ENCODE data around the gene MLN. TPM values are rescaled to one million over a fixed set of nuclear protein-coding genes. Genes with fewer than 3 reads are reported as not detected.
"Not testable (repeated sequence)": the region's sequence is repeated elsewhere in the genome, so short reads cannot be mapped to it uniquely, and the experiment has no call there.

Gene MLN
- polyA plus RNA-seq, 3 donors from 2014 or later, result not detected

DNA sequence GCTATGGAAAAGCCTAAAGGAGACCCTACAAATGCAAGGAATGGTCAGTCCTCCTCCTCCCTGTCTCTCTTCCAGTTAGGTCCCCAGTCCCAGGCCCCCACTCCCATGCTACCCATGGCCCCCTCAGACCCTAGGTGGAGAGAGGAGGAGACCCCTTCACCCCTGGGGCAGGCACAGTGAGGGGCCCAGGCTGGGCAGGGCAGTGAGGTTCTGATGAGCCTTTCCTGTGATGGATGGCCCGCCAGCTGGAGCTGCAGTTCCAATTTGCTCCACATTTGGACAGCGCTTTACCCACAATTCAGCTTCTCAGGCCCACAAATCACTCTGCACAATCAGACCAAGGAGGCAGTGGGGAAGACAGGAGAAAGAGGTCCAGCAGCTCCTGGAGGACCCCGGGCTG is 37.3 kb upstream of the MLN start:
- peaks cover 5 to 22% (median 21%) of the 10 kb centered on the region in 3 donors for H3K27me3 Mint-ChIP-seq (ENCODE audit: low read depth in 3 of 3)
- peaks cover 0 to 10% (median under 1%) of the 10 kb centered on the region in 6 donors for H3K9me3 Mint-ChIP-seq
- no peaks in the 10 kb centered on the region for H3K36me3 Mint-ChIP-seq
- no peak overlapping the region for H3K4me3 Mint-ChIP-seq
- peaks cover 11 to 13% of the 10 kb centered on the region in 2 donors for H3K4me1 Mint-ChIP-seq
- DNase-seq, result no peak
- H3K27ac Mint-ChIP-seq, result no peak overlapping the region

DNA sequence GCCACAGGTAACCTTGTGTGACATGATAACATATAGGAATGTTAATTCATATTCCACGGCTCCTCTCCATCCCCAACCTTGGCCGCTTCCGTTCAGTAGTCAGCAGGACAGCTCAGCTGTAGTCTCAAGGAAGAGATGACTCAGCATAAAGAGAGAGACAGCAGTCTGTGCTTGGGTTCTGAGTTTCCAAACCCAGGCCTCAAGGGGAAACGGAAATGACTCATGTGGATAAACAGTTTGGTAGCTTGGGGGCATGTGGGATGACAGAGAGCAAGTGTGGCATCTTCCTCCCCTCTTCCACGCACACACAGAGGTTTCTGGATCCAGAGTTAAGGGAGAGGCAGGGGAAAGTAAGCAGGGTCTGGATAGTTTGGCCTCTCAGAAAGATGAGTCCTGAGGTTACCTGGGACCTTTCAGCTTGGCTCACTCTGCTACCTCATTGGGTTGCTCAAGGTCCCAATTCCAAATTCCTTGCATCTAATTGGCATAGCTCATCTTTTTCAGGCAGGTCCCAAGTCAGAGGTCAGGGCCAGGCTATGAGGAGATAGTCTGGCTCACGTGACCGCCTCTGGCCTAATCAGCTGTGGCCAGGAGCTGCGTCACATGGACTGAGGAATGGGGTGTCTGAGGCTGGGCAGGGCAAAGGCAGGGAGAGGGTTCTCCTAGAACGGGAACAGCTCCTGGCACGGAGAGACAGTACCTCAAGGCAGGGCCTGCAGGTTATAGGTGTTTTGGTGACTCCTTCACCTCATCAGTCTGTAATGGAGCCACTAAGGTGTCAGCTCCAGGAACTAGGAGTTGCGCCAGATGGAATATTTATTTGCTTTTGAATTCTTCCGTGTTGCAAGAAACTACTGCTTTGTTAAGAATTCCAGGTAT is 36.5 kb upstream of the MLN start:
- peaks cover 11 to 13% of the 10 kb centered on the region in 2 donors for H3K4me1 Mint-ChIP-seq
- H3K36me3 Mint-ChIP-seq, result no peaks in the 10 kb centered on the region
- no peak overlapping the region for H3K27ac Mint-ChIP-seq
- no peak for DNase-seq
- peaks cover 0 to 10% (median under 1%) of the 10 kb centered on the region in 6 donors for H3K9me3 Mint-ChIP-seq
- H3K4me3 Mint-ChIP-seq, result peak overlapping the region in 2 of 5 donors; percentile 18 to 34
- H3K27me3 Mint-ChIP-seq (ENCODE audit: low read depth in 3 of 3), result peaks cover 1 to 21% (median 20%) of the 10 kb centered on the region in 3 donors

DNA sequence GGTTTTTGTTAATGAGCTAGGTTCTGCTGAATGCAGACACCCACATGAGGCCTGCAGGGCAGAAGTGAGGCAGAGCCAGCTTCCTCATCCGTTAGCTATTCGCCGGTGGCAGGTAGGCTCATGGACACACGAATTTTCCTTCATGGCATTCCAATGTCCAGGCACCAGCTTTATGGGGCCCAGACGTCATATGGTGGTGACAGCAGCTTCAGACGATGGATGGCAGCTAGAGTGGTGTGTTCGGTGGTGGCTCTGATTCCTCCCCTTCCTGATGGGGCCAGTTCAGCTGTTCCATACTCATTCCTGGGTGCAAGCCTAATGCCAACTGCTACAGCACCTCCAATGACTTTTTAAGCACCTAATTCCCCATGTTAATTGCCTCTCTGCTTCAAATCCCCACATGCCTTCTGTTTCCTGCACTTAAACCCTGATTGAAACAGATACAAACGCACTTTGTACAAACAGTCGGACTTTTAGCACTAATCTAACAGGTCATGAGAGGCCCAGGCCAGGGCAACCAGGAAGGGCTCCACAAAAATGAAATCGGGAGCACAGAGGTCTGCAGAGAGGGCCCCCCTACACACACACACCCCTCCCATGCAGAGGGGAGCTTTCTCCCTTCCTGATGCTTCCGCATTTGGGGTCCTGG is 35.7 kb upstream of the MLN start:
- H3K27me3 Mint-ChIP-seq (ENCODE audit: low read depth in 3 of 3), result peaks cover 0 to 21% (median 20%) of the 10 kb centered on the region in 3 donors
- peak overlapping the region in 1 of 5 donors; percentile 18 for H3K4me3 Mint-ChIP-seq
- no peak overlapping the region for H3K27ac Mint-ChIP-seq
- H3K9me3 Mint-ChIP-seq, result peaks cover 0 to 10% (median under 1%) of the 10 kb centered on the region in 6 donors
- no peak for DNase-seq
- H3K36me3 Mint-ChIP-seq, result no peaks in the 10 kb centered on the region
- peaks cover 11 to 13% of the 10 kb centered on the region in 2 donors for H3K4me1 Mint-ChIP-seq

DNA sequence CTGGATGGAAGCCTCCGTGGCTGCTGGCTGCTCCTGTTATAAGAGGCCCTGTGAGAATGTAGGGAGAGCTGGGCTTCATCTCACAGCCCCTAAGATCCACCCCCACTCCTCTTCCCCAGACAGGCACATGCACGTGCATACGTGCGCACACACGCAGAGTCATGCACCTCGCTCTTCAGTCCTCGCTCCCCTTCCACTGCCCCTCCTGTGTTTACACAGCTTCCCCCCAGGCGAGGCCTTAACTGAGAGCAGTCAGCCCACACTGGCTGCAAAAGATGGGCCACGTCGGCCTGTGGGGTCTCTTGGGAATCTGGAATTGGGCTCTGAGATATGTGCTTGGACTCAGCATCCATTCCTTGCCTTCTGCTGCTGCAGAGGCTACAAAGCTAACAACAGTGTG is 35.2 kb upstream of the MLN start:
- peaks cover 0 to 10% (median under 1%) of the 10 kb centered on the region in 6 donors for H3K9me3 Mint-ChIP-seq
- H3K4me1 Mint-ChIP-seq, result peaks cover 11 to 13% of the 10 kb centered on the region in 2 donors
- no peak overlapping the region for H3K27ac Mint-ChIP-seq
- no peak for DNase-seq
- H3K27me3 Mint-ChIP-seq (ENCODE audit: low read depth in 3 of 3), result peaks cover 0 to 20% (median 17%) of the 10 kb centered on the region in 3 donors
- H3K4me3 Mint-ChIP-seq, result no peak overlapping the region
- no peaks in the 10 kb centered on the region for H3K36me3 Mint-ChIP-seq

DNA sequence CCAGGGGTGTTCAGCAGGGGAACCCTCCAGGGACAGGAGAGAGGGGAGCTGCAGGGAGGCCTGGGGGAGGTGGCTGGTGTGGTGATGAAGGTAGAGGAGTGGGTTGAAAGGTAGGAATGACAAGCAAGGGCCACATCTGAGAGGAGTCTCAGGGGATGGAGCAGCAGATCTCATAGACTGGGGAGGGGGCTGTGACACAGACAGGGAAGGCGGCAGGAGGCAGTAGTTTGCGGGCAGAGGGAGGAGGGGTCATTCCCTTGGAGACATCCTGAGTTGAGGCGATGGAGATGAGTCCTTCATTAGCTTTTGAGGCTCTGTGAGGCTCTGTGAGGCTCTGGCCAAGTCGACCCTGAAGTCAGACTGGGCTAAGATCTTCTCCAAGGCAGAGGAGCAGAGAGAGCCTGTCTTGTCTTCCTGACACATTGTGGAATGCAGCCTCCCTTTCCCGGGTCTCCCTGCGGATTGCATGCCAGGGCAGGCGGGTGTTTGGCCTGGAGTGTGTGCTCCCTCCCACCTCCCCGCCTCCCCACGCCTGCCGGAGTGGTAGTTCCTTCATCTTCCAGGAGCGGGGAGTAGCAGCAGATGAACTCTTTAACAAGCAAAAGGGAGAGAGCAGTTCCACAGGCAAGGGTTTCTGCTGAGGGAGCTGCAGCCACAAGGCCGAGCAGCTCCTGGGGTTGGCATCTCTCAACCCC is 34.3 kb upstream of the MLN start:
- Mint-ChIP-seq H3K4me3 (no peak overlapping the region), H3K9me3 (peaks cover 0 to 10% (median under 1%) of the 10 kb centered on the region in 6 donors), H3K27me3 (ENCODE audit: low read depth in 3 of 3) (peaks cover 4 to 16% (median 15%) of the 10 kb centered on the region in 3 donors), H3K27ac (no peak overlapping the region), H3K4me1 (peaks cover 11 to 13% of the 10 kb centered on the region in 2 donors), H3K36me3 (no peaks in the 10 kb centered on the region)
- no peak for DNase-seq

DNA sequence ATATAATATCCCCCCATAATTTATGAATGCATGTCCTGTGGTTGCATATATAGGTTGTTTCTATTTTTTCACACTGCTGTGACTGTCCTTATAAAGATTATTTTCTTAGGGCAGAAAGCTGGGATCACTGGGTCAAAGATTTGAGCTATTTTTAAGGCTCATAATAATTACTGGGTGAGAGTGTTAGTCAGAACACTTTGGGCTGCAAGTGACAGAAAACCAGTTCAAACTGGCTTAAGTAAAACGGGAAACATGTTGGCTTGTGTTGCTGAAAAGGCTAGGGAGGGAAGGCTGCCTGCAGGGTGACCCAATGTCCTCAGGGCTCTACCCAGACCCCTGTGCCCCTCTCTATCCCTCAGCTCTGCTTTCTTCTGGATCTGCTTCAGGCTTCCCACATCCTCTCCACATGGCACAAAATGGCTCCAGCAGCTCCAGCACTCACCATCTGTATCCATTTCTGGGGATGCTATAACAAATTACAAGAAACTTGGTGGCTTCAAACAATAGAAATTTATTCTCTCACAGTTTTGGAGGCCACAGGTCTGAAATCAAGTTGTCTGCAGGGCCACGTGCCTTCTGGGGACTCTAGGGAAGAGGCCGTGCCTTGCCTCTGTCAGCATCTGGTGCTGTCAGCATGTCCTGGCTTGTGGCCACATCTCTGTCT is 33.1 kb upstream of the MLN start:
- Mint-ChIP-seq H3K4me3 (no peak overlapping the region), H3K9me3 (peaks cover 0 to 10% (median under 1%) of the 10 kb centered on the region in 6 donors), H3K27ac (no peak overlapping the region), H3K27me3 (ENCODE audit: low read depth in 3 of 3) (peaks cover 4 to 13% (median 12%) of the 10 kb centered on the region in 3 donors), H3K4me1 (peaks cover 11 to 13% of the 10 kb centered on the region in 2 donors), H3K36me3 (no peaks in the 10 kb centered on the region)
- DNase-seq, result no peak

DNA sequence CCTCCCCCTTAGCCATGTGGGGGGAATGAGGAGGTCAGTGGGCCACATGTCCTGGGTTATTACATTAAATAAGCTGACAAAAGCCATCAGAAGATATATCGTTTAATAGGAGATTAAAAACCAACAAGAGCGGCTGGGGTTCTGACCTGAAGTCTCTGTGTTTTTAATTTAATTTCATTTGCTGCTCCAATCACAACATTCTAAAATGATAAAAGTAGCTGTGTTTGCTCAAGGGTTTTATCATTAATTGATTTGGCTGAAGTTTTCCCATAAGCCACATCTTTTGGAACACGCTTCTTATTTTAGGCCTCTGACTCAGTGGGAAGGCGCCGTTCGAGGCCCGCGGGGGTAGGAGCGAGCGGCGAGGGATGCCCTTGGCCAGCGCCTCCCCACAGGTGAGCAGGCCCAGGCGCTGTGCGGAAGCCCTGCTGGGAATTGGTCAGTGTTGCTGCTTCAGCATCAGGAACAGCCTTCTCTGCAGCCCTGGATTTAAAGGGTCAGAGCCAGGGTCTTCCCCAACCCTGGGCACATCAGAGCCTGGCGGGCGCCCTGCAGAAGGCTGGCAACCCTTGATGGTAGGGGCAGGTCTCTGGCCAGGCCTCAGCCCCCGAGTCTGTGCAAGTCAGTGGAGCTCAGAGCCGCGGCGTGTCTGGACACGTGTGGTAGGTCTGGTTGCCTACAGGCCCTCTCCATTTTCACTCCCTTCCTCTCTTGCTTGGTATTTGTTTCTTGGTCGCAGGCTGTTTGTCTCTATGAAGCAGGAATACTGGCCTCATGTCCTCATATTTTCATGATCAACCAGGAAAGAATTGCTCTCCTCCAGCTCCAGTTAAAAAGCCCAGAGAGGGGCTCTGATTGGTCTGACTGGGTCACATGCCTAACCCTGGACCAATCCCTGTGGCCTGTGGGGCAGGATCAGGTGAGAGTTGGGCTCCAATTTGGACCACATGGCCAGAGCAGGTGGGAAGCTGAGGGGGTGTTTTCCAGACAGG is 30.9 kb upstream of the MLN start:
- Mint-ChIP-seq H3K9me3 (peaks cover 0 to 10% (median under 1%) of the 10 kb centered on the region in 6 donors), H3K27me3 (ENCODE audit: low read depth in 3 of 3) (peaks cover 4 to 11% (median 9%) of the 10 kb centered on the region in 3 donors), H3K4me3 (no peak overlapping the region), H3K27ac (no peak overlapping the region), H3K4me1 (peaks cover 2 to 3% of the 10 kb centered on the region in 2 donors), H3K36me3 (no peaks in the 10 kb centered on the region)
- DNase-seq, result no peak

DNA sequence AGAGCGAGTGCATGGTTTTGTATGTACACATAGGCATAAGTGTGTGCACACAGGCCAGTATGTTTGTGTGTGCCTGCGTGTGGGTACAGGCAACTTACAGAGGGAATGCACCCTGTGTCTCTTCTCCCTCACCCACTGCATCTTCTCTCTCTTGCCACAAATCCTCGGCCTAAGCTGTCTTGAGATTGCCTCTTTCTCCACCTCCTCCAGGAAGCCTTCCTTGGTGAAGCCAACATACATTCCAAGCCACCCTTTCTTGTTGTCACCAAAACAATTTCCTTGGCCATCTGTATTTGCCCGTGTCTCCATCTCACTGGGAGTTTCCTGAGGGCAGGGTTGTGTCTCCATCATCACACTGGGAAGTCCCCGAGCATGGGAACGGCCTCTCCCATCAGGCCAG is 29.8 kb upstream of the MLN start:
- no peak for DNase-seq
- H3K4me3 Mint-ChIP-seq, result no peak overlapping the region
- peaks cover 4 to 12% (median 9%) of the 10 kb centered on the region in 3 donors for H3K27me3 Mint-ChIP-seq (ENCODE audit: low read depth in 3 of 3)
- H3K4me1 Mint-ChIP-seq, result no peaks in the 10 kb centered on the region
- H3K36me3 Mint-ChIP-seq, result no peaks in the 10 kb centered on the region
- H3K27ac Mint-ChIP-seq, result no peak overlapping the region
- peaks cover 0 to 10% (median under 1%) of the 10 kb centered on the region in 6 donors for H3K9me3 Mint-ChIP-seq

DNA sequence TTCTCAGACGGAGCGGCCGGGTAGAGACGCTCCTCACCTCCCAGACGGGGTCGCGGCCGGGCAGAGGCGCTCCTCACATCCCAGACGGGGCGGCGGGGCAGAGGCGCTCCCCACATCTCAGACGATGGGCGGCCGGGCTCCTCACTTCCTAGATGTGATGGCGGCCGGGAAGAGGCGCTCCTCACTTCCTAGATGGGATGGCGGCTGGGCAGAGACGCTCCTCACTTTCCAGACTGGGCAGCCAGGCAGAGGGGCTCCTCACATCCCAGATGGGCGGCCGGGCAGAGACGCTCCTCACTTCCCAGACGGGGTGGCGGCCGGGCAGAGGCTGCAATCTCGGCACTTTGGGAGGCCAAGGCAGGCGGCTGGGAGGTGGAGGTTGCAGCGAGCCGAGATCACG is 29.0 kb upstream of the MLN start:
- H3K27ac Mint-ChIP-seq, H3K4me1 Mint-ChIP-seq, H3K36me3 Mint-ChIP-seq, DNase-seq, H3K4me3 Mint-ChIP-seq: not testable (repeated sequence)
- Mint-ChIP-seq H3K27me3 (ENCODE audit: low read depth in 3 of 3) (peaks cover 4 to 14% (median 13%) of the 10 kb centered on the region in 3 donors), H3K9me3 (peaks cover 0 to 10% (median under 1%) of the 10 kb centered on the region in 6 donors)

DNA sequence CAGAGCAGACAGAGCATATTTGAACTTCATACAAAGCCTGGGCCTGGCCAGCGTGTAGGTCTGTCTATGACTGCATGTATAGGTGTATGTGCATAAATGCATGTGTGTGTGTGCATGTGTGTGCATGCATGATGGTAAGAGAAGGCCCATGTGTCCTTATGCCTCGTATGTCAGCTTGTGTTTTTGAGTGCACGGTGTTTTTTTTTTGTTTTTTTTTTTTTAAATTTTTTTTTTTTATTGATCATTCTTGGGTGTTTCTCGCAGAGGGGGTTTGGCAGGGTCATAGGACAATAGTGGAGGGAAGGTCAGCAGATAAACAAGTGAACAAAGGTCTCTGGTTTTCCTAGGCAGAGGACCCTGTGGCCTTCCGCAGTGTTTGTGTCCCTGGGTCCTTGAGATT is 27.9 kb upstream of the MLN start:
- not testable (repeated sequence) for H3K27ac Mint-ChIP-seq, H3K4me3 Mint-ChIP-seq, DNase-seq, H3K36me3 Mint-ChIP-seq, H3K4me1 Mint-ChIP-seq, H3K9me3 Mint-ChIP-seq
- H3K27me3 Mint-ChIP-seq (ENCODE audit: low read depth in 3 of 3), result peaks cover 4 to 13% (median 11%) of the 10 kb centered on the region in 3 donors

DNA sequence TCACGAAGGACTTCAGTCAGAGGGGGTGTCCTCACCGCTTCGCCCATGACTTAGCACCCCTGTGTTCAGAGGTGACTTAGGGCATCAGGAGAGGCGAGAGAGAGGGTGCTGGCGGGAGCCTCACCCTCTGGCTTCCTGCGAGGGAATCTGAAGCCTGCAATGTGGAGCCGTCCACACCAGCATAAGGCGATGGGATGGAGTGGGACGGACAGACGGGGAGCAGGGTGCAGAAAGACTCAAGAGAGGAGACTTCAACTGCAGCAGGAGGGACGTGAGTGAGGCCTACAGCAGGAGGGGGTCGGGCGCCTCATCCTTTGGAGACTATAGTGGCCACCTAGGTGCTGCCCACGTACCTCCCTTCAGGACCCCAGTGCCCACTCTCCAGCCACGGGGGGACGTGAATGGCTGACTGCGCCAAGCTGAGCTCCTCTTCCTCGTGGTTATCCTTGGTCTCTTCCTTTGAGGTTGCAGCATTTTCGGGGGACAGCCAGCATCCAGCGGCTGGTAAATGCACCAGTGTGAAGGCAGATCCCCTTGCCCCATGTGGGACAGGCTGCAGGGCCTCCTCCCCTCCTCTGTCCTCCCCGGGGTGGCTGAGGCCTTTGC is 26.9 kb upstream of the MLN start:
- H3K4me1 Mint-ChIP-seq, result no peaks in the 10 kb centered on the region
- H3K9me3 Mint-ChIP-seq, result no peaks in the 10 kb centered on the region
- H3K27ac Mint-ChIP-seq, result no peak overlapping the region
- H3K27me3 Mint-ChIP-seq (ENCODE audit: low read depth in 3 of 3), result peaks cover 4 to 13% (median 11%) of the 10 kb centered on the region in 3 donors
- no peak overlapping the region for H3K4me3 Mint-ChIP-seq
- no peak for DNase-seq
- no peaks in the 10 kb centered on the region for H3K36me3 Mint-ChIP-seq

Measured in immature natural killer cell (primary cell).